Measurements from ENCODE around the gene AFG1L.
A peak's percentile ranks its signal among the peaks of the same experiment; 100 is the strongest.

AFG1L gene

GRCh38 chr6:108465098-108465495 is 170.2 kb downstream of the AFG1L start:
- no peak for DNase-seq

GRCh38 chr6:108468346-108468745 is 173.5 kb downstream of the AFG1L start:
- no peak for DNase-seq

GRCh38 chr6:108469316-108469715 is 174.5 kb downstream of the AFG1L start:
- DNase-seq: no peak

- DNase-seq: no peak
Measured at GRCh38 chr6:108473197-108473596, 178.3 kb downstream of the AFG1L start.

- peak; percentile 50 for DNase-seq
Measured at GRCh38 chr6:108476376-108476775, 181.5 kb downstream of the AFG1L start.

- peak; percentile 87 for DNase-seq
Measured at GRCh38 chr6:108476847-108477430, 182.1 kb downstream of the AFG1L start.

- DNase-seq: no peak
Measured at GRCh38 chr6:108482559-108482958, 187.7 kb downstream of the AFG1L start.

- no peak for DNase-seq
Measured at GRCh38 chr6:108484016-108484415, 189.2 kb downstream of the AFG1L start.

- DNase-seq: no peak
Measured at GRCh38 chr6:108489699-108490098, 194.8 kb downstream of the AFG1L start.

GRCh38 chr6:108492131-108492766 is 197.4 kb downstream of the AFG1L start:
- DNase-seq: peak; percentile 10

- DNase-seq: no peak
Measured at GRCh38 chr6:108494434-108494833, 199.6 kb downstream of the AFG1L start.

- no peak for DNase-seq
Measured at GRCh38 chr6:108497883-108498282, 203.0 kb downstream of the AFG1L start.

- no peak for DNase-seq
Measured at GRCh38 chr6:108501559-108501958, 206.7 kb downstream of the AFG1L start.

- DNase-seq: no peak
Measured at GRCh38 chr6:108502832-108503231, 208.0 kb downstream of the AFG1L start.

GRCh38 chr6:108507316-108507715 is 212.5 kb downstream of the AFG1L start:
- no peak for DNase-seq

GRCh38 chr6:108510461-108511319 is 215.8 kb downstream of the AFG1L start:
- no peak for DNase-seq

- no peak for DNase-seq
Measured at GRCh38 chr6:108518714-108519576, 224.1 kb downstream of the AFG1L start.

- no peak for DNase-seq
Measured at GRCh38 chr6:108521616-108522107, 226.8 kb downstream of the AFG1L start.

GRCh38 chr6:108523697-108524096 is 228.8 kb downstream of the AFG1L start:
- no peak for DNase-seq

GRCh38 chr6:108524528-108525248 is 229.8 kb downstream of the AFG1L start:
- DNase-seq: no peak

GRCh38 chr6:108526739-108527174 is 231.9 kb downstream of the AFG1L start:
- DNase-seq: no peak

- DNase-seq: no peak
Measured at GRCh38 chr6:108528878-108529277, 234.0 kb downstream of the AFG1L start.
